ENCODE measurements around the gene JAZF1.

GRCh38 chr7:28083164-28083997 is 97.2 kb downstream of the JAZF1 start:
- TF ChIP-seq POLR2A (IDR thresholded peaks at IDR 0.05) (no peak), CTCF (IDR thresholded peaks at IDR 0.05) (no peak), EP300 (IDR thresholded peaks at IDR 0.05) (no peak)
